Measurements from ENCODE around the gene KL.
A peak's percentile ranks its signal among the peaks of the same experiment; 100 is the strongest.

Gene KL

GRCh38 chr13:33045851-33046592 is 29.8 kb downstream of the KL start:
- no peak for DNase-seq

GRCh38 chr13:33050161-33050560 is 33.9 kb downstream of the KL start:
- no peak for DNase-seq

GRCh38 chr13:33051632-33052031 is 35.4 kb downstream of the KL start:
- no peak for DNase-seq

GRCh38 chr13:33052506-33053280 is 36.5 kb downstream of the KL start:
- no peak for DNase-seq

GRCh38 chr13:33053397-33054066 is 37.3 kb downstream of the KL start:
- no peak for DNase-seq

GRCh38 chr13:33057019-33057780 is 41.0 kb downstream of the KL start:
- no peak for DNase-seq

- DNase-seq: no peak
Observed at GRCh38 chr13:33058776-33059327, 42.6 kb downstream of the KL start.

- DNase-seq: no peak
Observed at GRCh38 chr13:33060815-33061214, 44.6 kb downstream of the KL start.

GRCh38 chr13:33066329-33066728 is 50.1 kb downstream of the KL start:
- DNase-seq: no peak

GRCh38 chr13:33069365-33069764 is 53.1 kb downstream of the KL start:
- no peak for DNase-seq

GRCh38 chr13:33070713-33071112 is 54.5 kb downstream of the KL start:
- DNase-seq: no peak

- DNase-seq: no peak
Observed at GRCh38 chr13:33072282-33072681, 56.1 kb downstream of the KL start.

GRCh38 chr13:33072759-33073158 is 56.5 kb downstream of the KL start:
- DNase-seq: no peak

GRCh38 chr13:33073338-33073737 is 57.1 kb downstream of the KL start:
- DNase-seq: no peak

- DNase-seq: no peak
Observed at GRCh38 chr13:33076001-33076992, 60.1 kb downstream of the KL start.

GRCh38 chr13:33078263-33078662 is 62.0 kb downstream of the KL start:
- no peak for DNase-seq

GRCh38 chr13:33079960-33080359 is 63.7 kb downstream of the KL start:
- peak; percentile 18 for DNase-seq

GRCh38 chr13:33080972-33081590 is 64.9 kb downstream of the KL start:
- DNase-seq: no peak

- no peak for DNase-seq
Observed at GRCh38 chr13:33081666-33082065, 65.4 kb downstream of the KL start.

- DNase-seq: no peak
Observed at GRCh38 chr13:33083054-33083453, 66.8 kb downstream of the KL start.

- no peak for DNase-seq
Observed at GRCh38 chr13:33087091-33087490, 70.9 kb downstream of the KL start.

Data from DMS153 (cell line).